ENCODE measurements around the gene HOXA11. TPM values are rescaled to one million over a fixed set of nuclear protein-coding genes. Genes with fewer than 3 reads are reported as not detected.
A peak's percentile ranks its signal among the peaks of the same experiment; 100 is the strongest.

HOXA11 gene
- total RNA-seq, 1 donor from 2014 or later = 0.13 TPM

GRCh38 chr7:27159266-27160144, 25.5 kb downstream of the HOXA11 start:
- no peak for DNase-seq (ENCODE audit: low read depth in 2 of 2)

- DNase-seq (ENCODE audit: low read depth in 2 of 2) = no peak
Observed at GRCh38 chr7:27158436-27159265, 26.4 kb downstream of the HOXA11 start.

GRCh38 chr7:27157702-27158431, 27.2 kb downstream of the HOXA11 start:
- no peak for DNase-seq (ENCODE audit: low read depth in 2 of 2)

- DNase-seq (ENCODE audit: low read depth in 2 of 2) = peak in 1 of 2 donors; percentile 12
Observed at GRCh38 chr7:27156916-27157701, 27.9 kb downstream of the HOXA11 start.

- DNase-seq (ENCODE audit: low read depth in 2 of 2) = peak in 1 of 2 donors; percentile 85
Observed at GRCh38 chr7:27156508-27156898, 28.5 kb downstream of the HOXA11 start, which contains the start of gene HOXA7. TSS of gene HOXA7 (minus strand) at chr7:27156675. CDS start at chr7:27156545, 130 bp downstream.

- peak in 1 of 2 donors; percentile 82 for DNase-seq (ENCODE audit: low read depth in 2 of 2)
Observed at GRCh38 chr7:27155816-27156507, 29.1 kb downstream of the HOXA11 start.

GRCh38 chr7:27154901-27155815, 29.9 kb downstream of the HOXA11 start:
- DNase-seq (ENCODE audit: low read depth in 2 of 2) = peak in 1 of 2 donors; percentile 50

GRCh38 chr7:27154369-27154768, 30.7 kb downstream of the HOXA11 start:
- DNase-seq (ENCODE audit: low read depth in 2 of 2) = no peak

GRCh38 chr7:27153526-27153925, 31.5 kb downstream of the HOXA11 start:
- DNase-seq (ENCODE audit: low read depth in 2 of 2) = no peak

- no peak for DNase-seq (ENCODE audit: low read depth in 2 of 2)
Observed at GRCh38 chr7:27152816-27153442, 32.1 kb downstream of the HOXA11 start.

GRCh38 chr7:27151931-27152815, 32.9 kb downstream of the HOXA11 start, which contains the start of gene HOXA3:
TSS of gene HOXA3 (minus strand) at chr7:27152583. CDS start at chr7:27110640, 41,943 bp downstream.
- peak; percentile 78 to 83 for DNase-seq (ENCODE audit: low read depth in 2 of 2)

- peak in 1 of 2 donors; percentile 11 for DNase-seq (ENCODE audit: low read depth in 2 of 2)
Observed at GRCh38 chr7:27151341-27151930, 33.6 kb downstream of the HOXA11 start.

- peak; percentile 68 to 91 for DNase-seq (ENCODE audit: low read depth in 2 of 2)
Observed at GRCh38 chr7:27150568-27151340, 34.3 kb downstream of the HOXA11 start.

- peak in 1 of 2 donors; percentile 26 for DNase-seq (ENCODE audit: low read depth in 2 of 2)
Observed at GRCh38 chr7:27149842-27150567, 35.0 kb downstream of the HOXA11 start.
